NCI-H1436 (cell line): ENCODE data around the gene ALLC.

Source experiments
- DNase-seq: peaks from one replicate; lab custom pipeline; 2025; lab: John Stamatoyannopoulos, UW

ALLC gene

DNA sequence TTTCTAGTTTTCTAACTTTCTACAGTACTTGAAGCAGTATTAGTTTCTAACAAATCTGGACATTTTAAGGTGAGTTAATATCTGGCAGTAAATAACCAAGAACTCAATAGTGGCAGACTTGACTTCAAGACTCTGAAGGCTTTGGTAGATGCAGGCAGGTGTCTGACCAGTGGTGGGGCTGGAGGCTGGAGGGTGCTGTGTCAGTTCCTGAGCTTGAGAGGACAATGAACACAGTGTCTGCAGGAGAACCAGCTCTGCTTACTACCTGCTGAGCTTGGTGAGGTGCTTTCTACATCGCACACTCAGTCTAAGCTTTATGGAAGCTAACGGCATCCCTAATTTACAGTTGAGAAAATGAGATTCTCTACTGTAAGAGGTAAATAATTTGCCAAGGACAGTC, 21.2 kb downstream of the ALLC start:
- no peak for DNase-seq

DNA sequence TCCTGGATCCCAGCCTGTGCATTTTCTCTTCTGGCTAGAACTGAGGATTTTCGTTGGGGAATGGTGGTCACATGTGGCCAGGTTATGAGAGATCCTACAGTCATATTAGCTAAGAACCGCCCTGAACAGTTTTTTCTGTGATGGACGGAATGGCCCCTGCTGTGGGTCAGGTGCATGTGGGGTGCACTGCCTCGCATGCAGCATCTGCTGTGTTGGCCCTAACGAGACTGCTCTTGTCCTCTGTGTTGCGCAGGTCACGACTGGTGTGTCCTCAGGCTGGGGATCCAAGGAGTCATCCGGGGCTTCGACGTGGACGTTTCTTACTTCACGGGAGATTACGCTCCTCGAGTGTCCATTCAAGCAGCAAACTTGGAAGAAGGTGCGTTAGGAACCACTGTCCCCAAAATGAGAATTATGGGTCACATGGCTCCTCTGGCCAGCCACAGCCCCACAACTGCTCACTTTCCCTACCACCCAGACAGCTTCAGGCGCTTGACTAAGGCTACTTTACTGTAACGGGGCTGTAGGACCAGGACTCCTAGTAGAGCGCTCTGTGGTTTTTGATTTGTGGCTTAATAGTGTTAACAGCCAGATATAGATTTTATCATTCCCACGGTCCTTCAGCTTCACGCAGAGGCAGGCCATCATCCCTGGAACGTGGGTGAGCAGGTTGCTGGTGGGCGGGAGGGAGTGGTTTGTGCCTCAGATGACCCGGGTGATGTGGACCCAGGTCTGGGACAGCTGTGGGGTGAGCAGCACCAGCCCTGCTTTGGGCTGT, 21.8 kb downstream of the ALLC start:
- no peak for DNase-seq

DNA sequence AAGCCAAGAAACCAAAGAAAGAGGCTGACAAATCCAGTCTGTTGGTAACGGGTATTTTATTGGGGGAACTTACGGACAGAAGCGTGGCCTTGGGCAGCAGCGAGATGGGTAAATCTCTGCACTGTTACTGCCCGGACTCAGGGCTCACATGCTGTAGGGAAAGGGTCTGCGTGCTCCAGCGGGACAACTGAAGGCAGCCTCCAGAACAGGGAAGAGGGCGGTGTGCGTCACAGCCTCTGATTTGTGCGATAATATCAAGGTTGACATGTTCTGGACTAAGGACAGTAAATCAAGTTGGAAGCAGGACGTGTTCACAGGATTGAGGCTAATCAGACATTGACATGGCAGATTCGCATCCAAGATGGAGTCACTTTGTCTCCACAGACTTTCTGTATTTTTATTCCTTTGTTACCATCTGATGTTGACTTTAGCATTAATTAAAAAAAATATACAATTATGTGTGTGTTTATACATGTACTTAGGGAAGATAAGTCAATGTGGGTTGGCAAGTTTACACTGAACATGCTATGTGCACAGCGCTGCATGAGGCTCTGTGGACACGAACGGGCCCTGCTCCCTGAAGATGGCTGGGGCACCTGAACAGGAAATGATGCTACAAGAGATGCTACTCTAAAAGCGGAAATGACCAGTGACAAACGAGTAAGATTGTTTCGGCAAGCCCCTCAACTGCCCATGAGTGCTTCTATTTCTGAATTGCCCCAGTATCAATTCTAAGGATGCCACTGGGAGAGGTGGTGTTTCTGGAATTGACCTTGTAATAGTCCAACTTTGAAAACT, 22.7 kb downstream of the ALLC start:
- DNase-seq: no peak

DNA sequence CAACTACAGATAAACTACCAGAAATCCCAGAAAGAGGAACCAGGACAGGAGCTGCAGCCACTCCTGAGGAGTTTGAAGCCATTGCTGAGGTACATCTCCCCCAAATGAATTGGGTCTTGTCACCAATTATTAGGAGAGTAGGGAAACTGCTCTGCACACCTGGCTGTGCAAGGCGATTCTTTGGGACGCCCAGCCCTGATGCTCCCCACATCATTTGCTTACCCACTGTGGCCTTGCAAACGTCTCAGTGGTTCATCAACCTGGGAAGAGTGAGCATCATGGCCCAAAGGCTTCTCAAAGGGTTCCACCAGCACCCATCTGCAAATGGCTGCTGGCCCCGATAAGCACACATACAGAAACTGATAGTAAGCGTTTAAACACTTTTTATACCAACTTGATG, 23.6 kb downstream of the ALLC start:
- no peak for DNase-seq

GRCh38 chr2:3682811-3683210, 24.8 kb downstream of the ALLC start:
- DNase-seq: no peak

DNA sequence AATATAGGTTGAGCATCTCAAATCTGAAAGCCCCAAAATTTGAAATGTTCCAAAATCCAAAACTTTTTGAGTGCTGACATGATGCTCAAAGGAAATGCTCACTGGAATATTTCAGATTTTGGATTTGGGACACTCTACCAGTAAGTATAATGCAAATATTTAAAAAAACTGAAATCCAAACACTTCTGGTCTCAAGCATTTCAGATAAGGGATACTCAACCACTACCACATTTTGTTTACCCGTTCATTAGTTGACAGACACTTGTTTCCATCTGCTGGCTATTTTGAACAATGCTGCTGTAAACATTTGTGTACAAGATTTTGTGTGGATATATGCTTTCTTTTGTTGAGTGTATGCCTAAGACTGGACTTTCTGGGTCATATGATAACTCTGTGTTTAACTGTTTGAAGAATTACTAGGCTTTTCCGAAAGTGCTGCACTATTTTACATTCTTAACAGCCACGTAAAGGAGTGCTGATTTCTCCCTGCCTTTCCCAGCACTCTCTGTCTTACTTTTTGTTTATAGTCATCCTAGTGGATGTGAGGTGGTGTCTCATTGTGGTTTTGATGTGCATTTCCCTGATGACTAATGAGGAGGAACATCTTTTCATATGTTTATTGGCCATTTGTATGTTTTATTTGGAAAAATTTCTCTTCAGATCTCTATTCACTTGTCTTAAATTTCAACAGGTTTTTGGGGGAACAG, 25.9 kb downstream of the ALLC start:
- DNase-seq: no peak

GRCh38 chr2:3689998-3690748, 32.2 kb downstream of the ALLC start:
- DNase-seq: no peak

DNA sequence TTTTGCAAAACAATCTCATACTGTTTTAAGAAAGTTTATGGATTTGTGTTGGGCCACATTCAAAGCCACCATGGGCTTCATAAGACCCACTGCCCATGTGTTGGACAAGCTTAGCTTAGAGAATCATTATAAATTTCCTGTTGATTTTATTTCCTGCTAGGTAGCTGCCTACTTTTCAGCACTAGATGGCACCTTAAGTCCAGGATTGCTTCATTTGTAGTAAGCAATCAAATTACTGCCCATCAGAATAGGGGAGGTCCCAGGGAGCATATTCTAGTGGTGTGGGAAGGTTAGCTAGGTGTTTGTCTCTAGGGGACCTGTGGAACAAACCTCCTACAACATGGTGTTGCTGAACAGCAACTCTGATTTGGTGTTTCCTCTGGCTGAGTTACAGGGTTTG, 34.4 kb downstream of the ALLC start:
- peak; percentile 31 for DNase-seq

DNA sequence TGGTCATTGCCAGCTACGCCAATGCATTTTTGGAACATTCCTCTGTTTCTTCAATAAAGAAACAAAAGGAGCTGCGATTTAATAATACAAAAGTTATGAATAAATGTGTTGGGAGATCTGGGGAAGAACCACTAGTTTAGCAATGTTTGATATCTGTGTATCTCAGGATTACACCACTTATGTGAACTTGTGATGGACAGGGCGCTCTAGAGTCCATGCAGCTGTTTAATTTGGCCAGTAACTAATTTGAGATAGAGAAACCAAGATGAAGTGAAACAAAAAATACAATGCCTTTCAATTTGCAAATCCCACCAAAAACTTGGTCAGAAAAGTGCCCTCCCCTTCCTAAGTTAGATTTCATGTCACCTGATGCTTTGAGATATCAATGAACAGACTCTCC, 38.5 kb downstream of the ALLC start:
- no peak for DNase-seq

DNA sequence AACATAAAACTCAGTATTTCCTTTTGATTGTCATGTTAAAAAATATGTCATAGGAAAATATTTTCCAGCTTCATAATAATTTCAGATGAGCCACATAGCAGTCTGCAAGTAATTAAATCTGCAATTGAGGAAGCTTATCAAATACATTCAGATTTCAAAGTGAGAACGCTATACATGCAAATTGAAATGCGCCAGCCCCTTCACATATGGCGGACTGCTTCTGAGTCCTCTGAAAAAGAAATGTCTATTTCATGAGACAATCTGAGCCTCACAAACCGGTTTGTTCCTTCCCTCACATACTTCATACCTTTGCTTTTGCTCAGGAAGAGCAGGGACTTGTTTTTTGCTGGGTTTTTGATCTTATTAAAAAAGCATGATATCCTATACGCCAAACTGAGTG, 43.1 kb downstream of the ALLC start:
- no peak for DNase-seq

GRCh38 chr2:3703236-3703756, 45.3 kb downstream of the ALLC start, which contains the start of gene DCDC2C:
Gene DCDC2C, plus strand, starts transcription at chr2:3703575. Its CDS starts 177 bp downstream, at chr2:3703752.
- DNase-seq: no peak

- no peak for DNase-seq
These were observed 45.9 kb downstream of the ALLC start for GRCh38 chr2:3703757-3704355.

GRCh38 chr2:3704692-3705091, 46.7 kb downstream of the ALLC start:
- DNase-seq: no peak

DNA sequence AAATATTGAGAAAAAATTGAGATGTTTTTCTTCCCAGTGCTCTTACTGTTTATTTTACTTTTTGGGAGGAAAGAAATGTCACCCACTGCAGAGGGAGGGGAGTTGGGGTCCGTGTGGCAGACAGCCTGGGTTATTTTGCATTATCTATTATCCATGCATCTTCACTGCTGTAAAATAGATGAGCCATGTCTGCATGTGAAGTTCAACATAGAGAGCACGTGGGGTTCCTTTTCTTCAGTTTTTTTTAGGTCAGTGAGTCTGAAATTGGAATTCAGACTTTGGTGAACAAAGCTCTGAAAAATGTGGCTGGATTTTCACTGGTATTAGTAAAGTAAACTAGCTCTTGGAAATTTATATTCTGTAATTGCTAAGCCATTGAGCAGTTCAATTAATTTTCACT, 47.8 kb downstream of the ALLC start:
- DNase-seq: no peak

DNA sequence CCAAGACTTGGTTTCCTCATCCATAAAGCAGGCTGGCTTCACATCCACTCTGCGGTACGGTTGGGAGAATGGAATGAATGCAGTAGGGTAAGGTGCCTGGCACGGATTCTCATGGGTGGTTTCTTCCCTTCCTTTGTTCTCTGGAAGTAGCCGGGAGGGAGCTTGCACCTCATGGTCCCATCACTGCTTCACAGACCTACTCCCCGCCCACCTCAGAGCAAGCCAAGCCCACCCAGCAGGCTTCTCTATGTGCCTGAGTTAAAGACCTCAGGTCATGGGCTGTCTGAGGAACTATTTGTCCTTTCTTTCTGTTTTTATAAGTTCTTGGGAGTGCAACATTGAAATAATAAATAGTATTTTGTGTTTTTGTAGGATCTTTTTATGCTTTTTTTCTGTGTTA, 48.9 kb downstream of the ALLC start:
- DNase-seq: no peak

- DNase-seq: no peak
These were observed 50.6 kb downstream of the ALLC start for GRCh38 chr2:3708576-3708975.

GRCh38 chr2:3709225-3709624, 51.2 kb downstream of the ALLC start:
- DNase-seq: no peak

DNA sequence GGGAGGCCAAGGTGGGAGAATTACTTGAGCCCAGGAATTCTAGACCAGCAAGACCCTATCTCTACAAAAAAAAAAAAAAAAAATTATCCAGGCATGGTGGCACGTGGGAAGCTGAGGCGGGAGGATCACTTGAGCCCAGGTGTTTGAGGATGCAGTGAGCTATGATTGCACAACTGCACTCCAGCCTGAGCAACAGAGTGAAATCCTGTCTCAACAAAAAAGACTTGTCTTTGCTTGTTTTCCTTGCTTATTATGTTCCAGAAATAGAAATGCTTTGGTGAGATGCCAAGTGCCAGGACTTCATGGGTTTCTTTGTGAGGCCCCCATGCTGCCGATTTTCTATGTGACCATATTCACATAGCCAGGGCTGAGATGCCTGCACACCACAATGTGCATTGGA, 54.4 kb downstream of the ALLC start:
- no peak for DNase-seq

GRCh38 chr2:3712831-3713503, 55.0 kb downstream of the ALLC start:
- DNase-seq: no peak

DNA sequence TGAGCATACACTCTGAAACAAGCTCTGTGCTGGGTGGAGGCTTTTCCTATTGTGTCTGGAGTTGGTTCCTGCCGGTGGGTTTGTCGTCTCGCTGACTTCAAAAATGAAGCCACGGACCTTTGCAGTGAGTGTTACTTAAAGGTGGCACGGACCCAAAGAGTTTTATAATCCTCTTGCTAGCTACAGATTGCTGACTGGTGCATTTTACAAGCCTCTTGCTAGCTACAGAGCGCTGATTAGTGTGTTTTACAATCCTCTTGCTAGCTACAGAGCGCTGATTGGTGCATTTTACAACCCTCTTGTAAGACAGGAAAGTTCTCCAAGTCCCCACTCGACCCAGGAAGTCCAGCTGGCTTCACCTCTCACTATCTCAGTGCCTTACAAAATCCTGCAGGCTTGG, 60.7 kb downstream of the ALLC start:
- no peak for DNase-seq

DNA sequence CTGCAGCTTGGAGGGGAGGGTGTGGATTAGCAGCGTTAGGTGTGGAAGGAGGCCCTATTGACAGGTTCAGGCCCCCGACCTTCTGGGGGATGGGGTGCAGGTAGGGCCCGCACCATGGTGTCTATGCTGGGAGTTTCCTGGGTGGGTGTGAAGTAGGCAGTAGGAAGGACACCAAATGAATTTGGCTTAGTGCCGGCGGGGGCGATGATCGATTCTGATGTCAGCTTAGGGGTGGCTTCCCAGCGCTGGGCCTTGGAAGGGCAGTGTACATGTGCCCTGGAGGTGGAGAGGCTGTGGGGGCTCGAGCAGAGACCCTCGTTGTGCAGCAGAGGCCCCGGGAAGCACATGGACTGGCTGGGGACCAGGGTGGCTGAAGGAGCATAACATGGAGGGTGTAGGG, 67.0 kb downstream of the ALLC start:
- DNase-seq: no peak
